HepG2 (cell line): ENCODE results near the gene ATG4B. TPM values are rescaled to one million over a fixed set of nuclear protein-coding genes. Genes with fewer than 3 reads are reported as not detected.

ENCODE experiments used
- ARID3A ChIP-seq: IDR thresholded peaks from 2 replicates; pipeline ENCODE4 v1.6.1; 2012; ENCODE audit warnings: low read depth, low read length, improper control_type of control experiment
- KDM4B ChIP-seq: sonication (generic); formaldehyde crosslinking; IDR thresholded peaks from 2 replicates; pipeline ENCODE4 v1.4.0; 2020; ENCODE audit warnings: missing genetic modification reagents
- NCOA1 ChIP-seq: sonication (generic); formaldehyde crosslinking; IDR thresholded peaks from 2 replicates; pipeline ENCODE4 v1.9.0; 2021; ENCODE audit warnings: missing genetic modification reagents
- NCOR1 ChIP-seq: fragments of 200-600 bp; sonication (generic); IDR thresholded peaks from 2 replicates; pipeline ENCODE4 v1.7.0; 2017; ENCODE audit warnings: antibody characterized with exemption, low read length, borderline replicate concordance
- NFYC ChIP-seq: IDR thresholded peaks from 2 replicates; pipeline ENCODE4 v1.6.1; 2016; ENCODE audit warnings: missing genetic modification reagents, missing compliant biosample characterization
- PHF5A ChIP-seq: IDR thresholded peaks from one replicate; pipeline ENCODE4 v1.6.1; 2018; ENCODE audit warnings: low read depth, missing genetic modification reagents; ENCODE audit not compliant: unreplicated experiment
- RAD21 ChIP-seq: fragments of 450-650 bp; formaldehyde crosslinking; IDR thresholded peaks from 2 replicates; pipeline ENCODE4 v1.5.0; 2020; ENCODE audit warnings: mild to moderate bottlenecking
- RARG ChIP-seq: sonication (generic); formaldehyde crosslinking; IDR thresholded peaks from 2 replicates; pipeline ENCODE4 v1.4.0; 2020; ENCODE audit warnings: low read depth, mild to moderate bottlenecking, missing genetic modification reagents
- REL ChIP-seq: sonication (generic); formaldehyde crosslinking; conservative IDR thresholded peaks from 2 replicates; pipeline ENCODE4 v1.8.0; 2022; ENCODE audit warnings: mild to moderate bottlenecking, missing genetic modification reagents, moderate library complexity
- RORA ChIP-seq: sonication (generic); formaldehyde crosslinking; IDR thresholded peaks from 2 replicates; pipeline ENCODE4 v1.5.0; 2020; ENCODE audit warnings: mild to moderate bottlenecking, missing genetic modification reagents, moderate library complexity
- SMC3 ChIP-seq: IDR thresholded peaks from 2 replicates; pipeline ENCODE4 v1.6.1; 2011; ENCODE audit warnings: low read length, improper control_type of control experiment
- THAP9 ChIP-seq: sonication (generic); formaldehyde crosslinking; IDR thresholded peaks from 2 replicates; pipeline ENCODE4; 2020; ENCODE audit warnings: missing genetic modification reagents, mild to moderate bottlenecking, borderline replicate concordance
- U2AF1 ChIP-seq: fragments of 200-400 bp; formaldehyde crosslinking; optimal IDR thresholded peaks from 2 replicates; pipeline ENCODE3; 2017; ENCODE audit warnings: mild to moderate bottlenecking, low read depth, low read length
- UBTF ChIP-seq: sonication (generic); formaldehyde crosslinking; IDR thresholded peaks from 2 replicates; pipeline ENCODE4 v1.4.0; 2020; ENCODE audit warnings: mild to moderate bottlenecking, missing genetic modification reagents
- ZBTB2 ChIP-seq: sonication (generic); formaldehyde crosslinking; IDR thresholded peaks from 2 replicates; pipeline ENCODE4 v1.8.0; 2022; ENCODE audit warnings: low read depth, missing genetic modification reagents
- ZNF33B ChIP-seq: sonication (generic); formaldehyde crosslinking; IDR thresholded peaks from 2 replicates; pipeline ENCODE4 v1.5.1; 2020; ENCODE audit warnings: mild to moderate bottlenecking, missing genetic modification reagents
- ZNF687 ChIP-seq: sonication (generic); formaldehyde crosslinking; IDR thresholded peaks from 2 replicates; pipeline ENCODE4 v1.5.1; 2020; ENCODE audit warnings: mild to moderate bottlenecking, missing genetic modification reagents, moderate library complexity
- ZNF777 ChIP-seq: sonication (generic); formaldehyde crosslinking; IDR thresholded peaks from 2 replicates; pipeline ENCODE4 v1.4.0; 2020; ENCODE audit warnings: missing genetic modification reagents
- polyA plus RNA-seq, 8 experiments: library from polyadenylated mRNA; depleted of rRNA in 3 of 8; stranded (reverse) in 7 of 8; unstranded in 1 of 8; fragments of >200 nt; fragmentation: Illumina TruSeq in 4 of 8; extraction: Trizol in 4 of 8; gene quantifications; 2 replicates each; pipeline versions ENCODE4 v1.2.1 to v1.2.3, GENCODE V29; 2011 to 2016; ENCODE audit warnings: low read depth in 4 of 8, missing spikeins in 1 of 8, mixed read lengths in 1 of 8; ENCODE audit not compliant: insufficient read depth in 1 of 8
- total RNA-seq, 5 experiments: library from RNA; depleted of rRNA; stranded (reverse); fragments of >200 nt; fragmentation: Illumina TruSeq; extraction: Trizol; gene quantifications; 2 replicates each; pipeline ENCODE4 v1.2.3, GENCODE V29; 2016; ENCODE audit warnings: low read depth in 1 of 5

Gene ATG4B
- total and polyA plus RNA-seq, 2 of the 13 experiments (the other 11 are each of a cell fraction or from before 2014, with no cell fraction given) = 95.5 to 239 TPM

- no peak for TF ChIP-seq ZBTB2 (CRISPR knock-in tag)
- no peak for TF ChIP-seq UBTF
- TF ChIP-seq NFYC = no peak
- no peak for TF ChIP-seq ZNF33B (CRISPR knock-in tag)
- no peak for TF ChIP-seq RARG (CRISPR knock-in tag)
- TF ChIP-seq KDM4B = no peak
- TF ChIP-seq U2AF1 = no peak
- no peak for TF ChIP-seq ZNF777 (CRISPR knock-in tag)
- TF ChIP-seq PHF5A = no peak
- TF ChIP-seq SMC3 = peak; percentile 57; the same call in 1 of the 2 replicates
- peak; percentile 42; the same call in 1 of the 2 replicates for TF ChIP-seq THAP9 (CRISPR knock-in tag)
- TF ChIP-seq RORA = no peak
- no peak for TF ChIP-seq ARID3A
- TF ChIP-seq REL (CRISPR knock-in tag) = no peak
- no peak for TF ChIP-seq NCOR1
- peak; percentile 37; the same call in 1 of the 2 replicates for TF ChIP-seq ZNF687
- TF ChIP-seq NCOA1 (CRISPR knock-in tag) = no peak
- TF ChIP-seq RAD21 (CRISPR knock-in tag) = peak; percentile 55; the same call in 1 of the 2 replicates
Measured at GRCh38 chr2:241595600-241596140, 41.8 kb upstream of the ATG4B start (continued).
